HepG2 (cell line): ENCODE results near the gene SBNO1. TPM values are rescaled to one million over a fixed set of nuclear protein-coding genes. Genes with fewer than 3 reads are reported as not detected.

Experiments
- ATAC-seq: fragments of 200-7000 bp; cut with Tn5 transposase; 3 replicates; pipeline ENCODE4 v1.9.1; 2020; ENCODE audit warnings: mild to moderate bottlenecking, moderate library complexity
- BruUV-seq: library from RNA; stranded (reverse); fragments of 400-500 nt; replicated peaks from 2 replicates; lab custom pipeline; 2021; lab: Mats Ljungman, UMichigan
- CTCF ChIA-PET: fragments of 300-600 bp; formaldehyde crosslinking; extraction: SDS; loops from one replicate; lab custom pipeline; 2021; ENCODE audit warnings: low total read pairs, inconsistent platforms, low intra/inter-chr PET ratio; lab: Yijun Ruan, JAX
- POLR2A ChIA-PET: fragments of 350-600 bp; sonication (Branson Sonifier 250); formaldehyde crosslinking; loops from one replicate; lab custom pipeline; 2020; ENCODE audit warnings: antibody characterized with exemption, inconsistent platforms; lab: Yijun Ruan, JAX
- DNase-seq: peaks from one replicate; pipeline ENCODE4 v3.0.0-alpha.2; 2015; ENCODE audit warnings: low spot score
- FAIRE-seq: peaks from 3 replicates; lab custom pipeline; 2011; peaks lifted over from hg19 to GRCh38; lab: Jason Lieb, UNC
- H2AFZ ChIP-seq: one replicate; pipeline ENCODE4 v1.6.1; 2011; ENCODE audit warnings: low read length, inconsistent platforms
- H3K27ac ChIP-seq: fragments of 300-600 bp; 3 replicates; pipeline ENCODE4 v1.8.0; 2011; ENCODE audit warnings: mixed run types, mild to moderate bottlenecking, mixed read lengths, low read length, inconsistent platforms; ENCODE audit not compliant: insufficient read depth; ENCODE audit errors: extremely low read length
- H3K27me3 ChIP-seq, 2 experiments: fragments of 200-600 bp in 1 of 2; 2 replicates in 1 of 2; 3 replicates in 1 of 2; pipeline versions ENCODE4 v1.6.0 to v1.8.0; 2011; ENCODE audit warnings: low read length in 2 of 2, mild to moderate bottlenecking in 2 of 2, moderate library complexity in 2 of 2, inconsistent platforms in 1 of 2; ENCODE audit not compliant: insufficient read depth in 2 of 2, control insufficient read depth in 1 of 2
- H3K36me3 ChIP-seq, 2 experiments: fragments of 200-600 bp in 1 of 2; replicated peaks in 1 of 2; 2 replicates in 1 of 2; 3 replicates in 1 of 2; pipeline versions ENCODE4 v1.5.1 to v1.8.0; 2011; ENCODE audit warnings: low read length in 2 of 2, inconsistent platforms in 1 of 2; ENCODE audit not compliant: insufficient read depth in 2 of 2, control insufficient read depth in 1 of 2
- H3K4me1 ChIP-seq: 2 replicates; pipeline ENCODE4 v1.5.1; 2012; ENCODE audit warnings: low read length, inconsistent platforms; ENCODE audit not compliant: insufficient read depth
- H3K4me2 ChIP-seq: 2 replicates; pipeline ENCODE4 v1.6.0; 2011; ENCODE audit warnings: low read depth, low read length, inconsistent platforms
- H3K4me3 ChIP-seq, 3 experiments: fragments of 200-600 bp in 1 of 3; sonication (generic), shearing (Covaris generic) in 1 of 3; replicated peaks in 1 of 3; 2 replicates each; pipeline ENCODE4 v1.5.1; 2011 to 2016; ENCODE audit warnings: low read length in 3 of 3, inconsistent platforms in 2 of 3, low read depth in 2 of 3, mild to moderate bottlenecking in 2 of 3, control low read depth in 1 of 3, mixed read lengths in 1 of 3; ENCODE audit not compliant: insufficient read depth in 1 of 3
- H3K79me2 ChIP-seq: one replicate; pipeline ENCODE4 v1.6.1; 2011; ENCODE audit warnings: low read length, inconsistent platforms; ENCODE audit not compliant: insufficient read depth
- H3K9ac ChIP-seq: 2 replicates; pipeline ENCODE4 v1.6.0; 2011; ENCODE audit warnings: mild to moderate bottlenecking, low read depth, low read length, inconsistent platforms; ENCODE audit not compliant: insufficient read depth
- H3K9me3 ChIP-seq: 2 replicates; pipeline ENCODE4 v1.5.1; 2012; ENCODE audit warnings: mild to moderate bottlenecking, low read length
- H4K20me1 ChIP-seq: 2 replicates; pipeline ENCODE4 v1.6.0; 2011; ENCODE audit warnings: inconsistent platforms, mild to moderate bottlenecking, low read length, moderate library complexity; ENCODE audit not compliant: insufficient read depth
- GATA4 ChIP-seq: sonication (generic); IDR thresholded peaks from 2 replicates; pipeline ENCODE4 v1.6.1; 2016; ENCODE audit warnings: antibody characterized with exemption, low read depth, borderline replicate concordance
- KLF13 ChIP-seq: sonication (generic); formaldehyde crosslinking; IDR thresholded peaks from 2 replicates; pipeline ENCODE4 v1.4.0; 2020; ENCODE audit warnings: mild to moderate bottlenecking, missing genetic modification reagents
- NBN ChIP-seq: fragments of 450-650 bp; conservative IDR thresholded peaks from 2 replicates; pipeline ENCODE4 v1.6.1; 2017
- PAWR ChIP-seq: sonication (generic); formaldehyde crosslinking; IDR thresholded peaks from 2 replicates; pipeline ENCODE4 v1.4.0; 2020; ENCODE audit warnings: missing genetic modification reagents, mild to moderate bottlenecking, borderline replicate concordance
- ZMYM3 ChIP-seq: sonication (generic); formaldehyde crosslinking; IDR thresholded peaks from 2 replicates; pipeline ENCODE4 v1.5.1; 2020; ENCODE audit warnings: mild to moderate bottlenecking, missing genetic modification reagents
- ZNF17 ChIP-seq: sonication (generic); formaldehyde crosslinking; IDR thresholded peaks from 2 replicates; pipeline ENCODE4 v1.5.0; 2020; ENCODE audit warnings: mild to moderate bottlenecking, missing genetic modification reagents
- WGBS: methylation state at CpG from one replicate; pipeline ENCODE4 v1.1.6; 2017; ENCODE audit warnings: low lambda C conversion rate; 5-methylcytosine and 5-hydroxymethylcytosine counted together
- in situ Hi-C: cut with HindIII; loops from 2 replicates; pipeline ENCODE4 v1.10.0; 2017; ENCODE audit warnings: low pct_unique_long_range_greater_than_20kb; ENCODE audit not compliant: extremely low pct_ligation_motif_present
- intact Hi-C: fragments of 100-400 bp; cut with micrococcal nuclease; formaldehyde crosslinking; loops from one replicate; pipeline ENCODE4 v1.10.0; 2022; ENCODE audit not compliant: unreplicated experiment
- polyA plus RNA-seq, 8 experiments: library from polyadenylated mRNA; depleted of rRNA in 3 of 8; stranded (reverse) in 7 of 8; unstranded in 1 of 8; fragments of >200 nt; fragmentation: Illumina TruSeq in 4 of 8; extraction: Trizol in 4 of 8; gene quantifications; 2 replicates each; pipeline versions ENCODE4 v1.2.1 to v1.2.3, GENCODE V29; 2011 to 2016; ENCODE audit warnings: low read depth in 4 of 8, missing spikeins in 1 of 8, mixed read lengths in 1 of 8; ENCODE audit not compliant: insufficient read depth in 1 of 8
- total RNA-seq, 5 experiments: library from RNA; depleted of rRNA; stranded (reverse); fragments of >200 nt; fragmentation: Illumina TruSeq; extraction: Trizol; gene quantifications; 2 replicates each; pipeline ENCODE4 v1.2.3, GENCODE V29; 2016; ENCODE audit warnings: low read depth in 1 of 5
- TF ChIP-seq, protein P1 (sequence below): sonication (generic); formaldehyde crosslinking; IDR thresholded peaks from 2 replicates; pipeline ENCODE4 v1.4.0; 2020; ENCODE audit warnings: missing genetic modification reagents
- TF ChIP-seq, protein P2 (sequence below), 2 experiments: fragments of 450-650 bp in 1 of 2; sonication (generic) in 1 of 2; formaldehyde crosslinking in 1 of 2; IDR thresholded peaks; 2 replicates each; pipeline versions ENCODE4 v1.6.1 to v1.8.0; 2016 to 2022; ENCODE audit warnings: antibody characterized with exemption in 1 of 2, mild to moderate bottlenecking in 1 of 2, missing genetic modification reagents in 1 of 2
- TF ChIP-seq, protein P3 (sequence below): sonication (generic); formaldehyde crosslinking; conservative IDR thresholded peaks from 2 replicates; pipeline ENCODE4 v1.8.0; 2022; ENCODE audit warnings: mild to moderate bottlenecking, moderate library complexity, missing genetic modification reagents
- TF ChIP-seq, protein P4 (sequence below): sonication (generic); formaldehyde crosslinking; IDR thresholded peaks from 2 replicates; pipeline ENCODE4 v1.4.0; 2020; ENCODE audit warnings: missing genetic modification reagents

SBNO1 gene
- total and polyA plus RNA-seq, 2 of the 13 experiments (the other 11 are each of a cell fraction or from before 2014, with no cell fraction given): 10.9 to 40.2 TPM

DNA sequence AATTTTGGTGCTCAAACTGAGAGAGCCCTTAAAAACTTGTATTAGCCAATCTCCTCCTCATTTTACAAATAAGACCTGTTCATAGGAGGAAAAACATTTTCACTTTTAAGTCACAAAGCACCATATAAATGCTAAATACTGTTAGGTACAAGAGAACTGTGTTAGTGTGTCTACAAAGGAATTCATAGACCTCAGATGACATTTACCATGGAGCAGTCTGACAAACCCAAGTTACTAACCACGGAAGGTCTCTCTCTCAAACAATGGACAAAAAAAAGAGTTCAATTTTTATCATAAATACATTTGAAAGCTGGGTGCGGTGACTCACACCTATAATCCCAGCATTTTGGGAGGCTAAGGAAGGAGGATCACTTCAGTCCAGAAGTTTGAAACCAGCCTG, 10.0 kb downstream of the SBNO1 start:
- H4K20me1 ChIP-seq: peaks cover 37% of the 10 kb centered on the region
- H3K4me1 ChIP-seq: peaks cover 11% of the 10 kb centered on the region; the same call in 1 of the 2 replicates
- H2AFZ ChIP-seq: no peak overlapping the region
- peaks cover 90% of the 10 kb centered on the region for H3K79me2 ChIP-seq
- no peak overlapping the region for H3K27ac ChIP-seq
- ChIA-PET CTCF (no interaction called here), POLR2A (interaction anchor here (1.5 to 1.6 kb wide), 2 partner anchors 11 to 29 kb away, joined by 4 to 5 read pairs; partner anchors contain the start of gene KMT5A)
- no peak overlapping the region for H3K9ac ChIP-seq
- no peak for DNase-seq
- in situ Hi-C loops: no loop called here
- intact Hi-C loops: no loop called here
- H3K4me2 ChIP-seq: no peak overlapping the region
- peaks cover 4 to 18% of the 10 kb centered on the region in 2 experiments; a peak in 4 of 5 replicates for H3K36me3 ChIP-seq
- WGBS: 96% methylated on average over 2 of the region's 2 CpGs
- no peaks in the 10 kb centered on the region for H3K27me3 ChIP-seq
- H3K9me3 ChIP-seq: no peaks in the 10 kb centered on the region
- BruUV-seq: no TSS peak
- no peak overlapping the region for H3K4me3 ChIP-seq
- ATAC-seq: no peak
- no peak for FAIRE-seq
- TF ChIP-seq GATA4 (no peak), ZNF17 (CRISPR knock-in tag) (no peak), PAWR (no peak), NBN (no peak), ZMYM3 (CRISPR knock-in tag) (no peak), KLF13 (no peak)
- TF ChIP-seq, protein P1, sequence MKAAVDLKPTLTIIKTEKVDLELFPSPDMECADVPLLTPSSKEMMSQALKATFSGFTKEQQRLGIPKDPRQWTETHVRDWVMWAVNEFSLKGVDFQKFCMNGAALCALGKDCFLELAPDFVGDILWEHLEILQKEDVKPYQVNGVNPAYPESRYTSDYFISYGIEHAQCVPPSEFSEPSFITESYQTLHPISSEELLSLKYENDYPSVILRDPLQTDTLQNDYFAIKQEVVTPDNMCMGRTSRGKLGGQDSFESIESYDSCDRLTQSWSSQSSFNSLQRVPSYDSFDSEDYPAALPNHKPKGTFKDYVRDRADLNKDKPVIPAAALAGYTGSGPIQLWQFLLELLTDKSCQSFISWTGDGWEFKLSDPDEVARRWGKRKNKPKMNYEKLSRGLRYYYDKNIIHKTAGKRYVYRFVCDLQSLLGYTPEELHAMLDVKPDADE (CRISPR knock-in tag): no peak
- TF ChIP-seq, protein P2, sequence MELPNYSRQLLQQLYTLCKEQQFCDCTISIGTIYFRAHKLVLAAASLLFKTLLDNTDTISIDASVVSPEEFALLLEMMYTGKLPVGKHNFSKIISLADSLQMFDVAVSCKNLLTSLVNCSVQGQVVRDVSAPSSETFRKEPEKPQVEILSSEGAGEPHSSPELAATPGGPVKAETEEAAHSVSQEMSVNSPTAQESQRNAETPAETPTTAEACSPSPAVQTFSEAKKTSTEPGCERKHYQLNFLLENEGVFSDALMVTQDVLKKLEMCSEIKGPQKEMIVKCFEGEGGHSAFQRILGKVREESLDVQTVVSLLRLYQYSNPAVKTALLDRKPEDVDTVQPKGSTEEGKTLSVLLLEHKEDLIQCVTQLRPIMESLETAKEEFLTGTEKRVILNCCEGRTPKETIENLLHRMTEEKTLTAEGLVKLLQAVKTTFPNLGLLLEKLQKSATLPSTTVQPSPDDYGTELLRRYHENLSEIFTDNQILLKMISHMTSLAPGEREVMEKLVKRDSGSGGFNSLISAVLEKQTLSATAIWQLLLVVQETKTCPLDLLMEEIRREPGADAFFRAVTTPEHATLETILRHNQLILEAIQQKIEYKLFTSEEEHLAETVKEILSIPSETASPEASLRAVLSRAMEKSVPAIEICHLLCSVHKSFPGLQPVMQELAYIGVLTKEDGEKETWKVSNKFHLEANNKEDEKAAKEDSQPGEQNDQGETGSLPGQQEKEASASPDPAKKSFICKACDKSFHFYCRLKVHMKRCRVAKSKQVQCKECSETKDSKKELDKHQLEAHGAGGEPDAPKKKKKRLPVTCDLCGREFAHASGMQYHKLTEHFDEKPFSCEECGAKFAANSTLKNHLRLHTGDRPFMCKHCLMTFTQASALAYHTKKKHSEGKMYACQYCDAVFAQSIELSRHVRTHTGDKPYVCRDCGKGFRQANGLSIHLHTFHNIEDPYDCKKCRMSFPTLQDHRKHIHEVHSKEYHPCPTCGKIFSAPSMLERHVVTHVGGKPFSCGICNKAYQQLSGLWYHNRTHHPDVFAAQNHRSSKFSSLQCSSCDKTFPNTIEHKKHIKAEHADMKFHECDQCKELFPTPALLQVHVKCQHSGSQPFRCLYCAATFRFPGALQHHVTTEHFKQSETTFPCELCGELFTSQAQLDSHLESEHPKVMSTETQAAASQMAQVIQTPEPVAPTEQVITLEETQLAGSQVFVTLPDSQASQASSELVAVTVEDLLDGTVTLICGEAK (IDR thresholded peaks at IDR 0.05): no peak
- TF ChIP-seq, protein P2 (CRISPR knock-in tag; IDR thresholded peaks at IDR 0.05): no peak
- TF ChIP-seq, protein P3, sequence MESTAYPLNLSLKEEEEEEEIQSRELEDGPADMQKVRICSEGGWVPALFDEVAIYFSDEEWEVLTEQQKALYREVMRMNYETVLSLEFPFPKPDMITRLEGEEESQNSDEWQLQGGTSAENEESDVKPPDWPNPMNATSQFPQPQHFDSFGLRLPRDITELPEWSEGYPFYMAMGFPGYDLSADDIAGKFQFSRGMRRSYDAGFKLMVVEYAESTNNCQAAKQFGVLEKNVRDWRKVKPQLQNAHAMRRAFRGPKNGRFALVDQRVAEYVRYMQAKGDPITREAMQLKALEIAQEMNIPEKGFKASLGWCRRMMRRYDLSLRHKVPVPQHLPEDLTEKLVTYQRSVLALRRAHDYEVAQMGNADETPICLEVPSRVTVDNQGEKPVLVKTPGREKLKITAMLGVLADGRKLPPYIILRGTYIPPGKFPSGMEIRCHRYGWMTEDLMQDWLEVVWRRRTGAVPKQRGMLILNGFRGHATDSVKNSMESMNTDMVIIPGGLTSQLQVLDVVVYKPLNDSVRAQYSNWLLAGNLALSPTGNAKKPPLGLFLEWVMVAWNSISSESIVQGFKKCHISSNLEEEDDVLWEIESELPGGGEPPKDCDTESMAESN (CRISPR knock-in tag): no peak
- TF ChIP-seq, protein P4, sequence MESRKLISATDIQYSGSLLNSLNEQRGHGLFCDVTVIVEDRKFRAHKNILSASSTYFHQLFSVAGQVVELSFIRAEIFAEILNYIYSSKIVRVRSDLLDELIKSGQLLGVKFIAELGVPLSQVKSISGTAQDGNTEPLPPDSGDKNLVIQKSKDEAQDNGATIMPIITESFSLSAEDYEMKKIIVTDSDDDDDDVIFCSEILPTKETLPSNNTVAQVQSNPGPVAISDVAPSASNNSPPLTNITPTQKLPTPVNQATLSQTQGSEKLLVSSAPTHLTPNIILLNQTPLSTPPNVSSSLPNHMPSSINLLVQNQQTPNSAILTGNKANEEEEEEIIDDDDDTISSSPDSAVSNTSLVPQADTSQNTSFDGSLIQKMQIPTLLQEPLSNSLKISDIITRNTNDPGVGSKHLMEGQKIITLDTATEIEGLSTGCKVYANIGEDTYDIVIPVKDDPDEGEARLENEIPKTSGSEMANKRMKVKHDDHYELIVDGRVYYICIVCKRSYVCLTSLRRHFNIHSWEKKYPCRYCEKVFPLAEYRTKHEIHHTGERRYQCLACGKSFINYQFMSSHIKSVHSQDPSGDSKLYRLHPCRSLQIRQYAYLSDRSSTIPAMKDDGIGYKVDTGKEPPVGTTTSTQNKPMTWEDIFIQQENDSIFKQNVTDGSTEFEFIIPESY (CRISPR knock-in tag): no peak
